GM19239 (cell line): ENCODE measurements around the gene RPEL1.

Experiments used
- DNase-seq: peaks from one replicate; pipeline ENCODE4 v3.0.0; 2011; ENCODE audit warnings: low spot score; ENCODE audit not compliant: insufficient read length
- FAIRE-seq: peaks from 2 replicates; lab custom pipeline; 2011; peaks lifted over from hg19 to GRCh38; lab: Jason Lieb, UNC

Gene RPEL1

DNA sequence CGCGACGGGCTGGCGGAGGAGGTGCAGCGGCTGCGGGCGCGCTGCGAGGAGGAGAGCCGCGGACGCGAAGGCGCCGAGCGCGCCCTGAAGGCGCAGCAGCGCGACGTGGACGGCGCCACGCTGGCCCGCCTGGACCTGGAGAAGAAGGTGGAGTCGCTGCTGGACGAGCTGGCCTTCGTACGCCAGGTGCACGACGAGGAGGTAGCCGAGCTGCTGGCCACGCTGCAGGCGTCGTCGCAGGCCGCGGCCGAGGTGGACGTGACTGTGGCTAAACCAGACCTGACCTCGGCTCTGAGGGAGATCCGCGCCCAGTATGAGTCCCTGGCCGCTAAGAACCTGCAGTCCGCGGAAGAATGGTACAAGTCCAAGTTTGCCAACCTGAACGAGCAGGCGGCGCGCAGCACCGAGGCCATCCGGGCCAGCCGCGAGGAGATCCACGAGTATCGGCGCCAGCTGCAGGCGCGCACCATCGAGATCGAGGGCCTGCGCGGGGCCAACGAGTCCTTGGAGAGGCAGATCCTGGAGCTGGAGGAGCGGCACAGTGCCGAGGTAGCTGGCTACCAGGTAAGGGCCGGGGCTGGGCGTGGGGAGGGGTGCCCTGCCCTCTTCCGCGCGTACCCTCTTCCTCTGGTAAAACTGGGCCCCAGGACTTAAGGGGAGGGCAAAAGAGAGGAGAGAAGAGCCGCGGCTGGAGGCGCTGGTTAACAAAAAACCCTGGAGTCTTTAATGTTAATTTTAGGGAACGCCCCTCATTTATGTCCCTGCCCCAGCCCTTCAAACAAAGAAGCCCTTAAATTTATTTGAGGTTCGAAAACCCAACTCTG, 32.2 kb downstream of the RPEL1 start:
- FAIRE-seq (no peak), DNase-seq (no peak)

DNA sequence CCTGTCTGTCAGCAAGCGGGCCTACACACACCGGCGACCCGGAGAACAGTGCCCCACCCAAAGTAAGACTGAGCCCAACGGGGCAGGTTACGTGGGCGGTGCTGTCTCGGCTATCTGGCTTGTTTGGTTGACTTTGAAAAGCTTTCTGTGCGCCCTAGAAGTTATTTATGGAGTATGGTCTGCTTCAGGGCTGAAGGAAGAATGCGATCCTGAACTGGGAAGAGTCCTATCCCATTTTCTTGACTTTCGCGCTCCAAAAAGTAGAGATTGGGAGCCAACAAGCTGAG, 32.8 kb downstream of the RPEL1 start:
- no peak for FAIRE-seq
- no peak for DNase-seq

DNA sequence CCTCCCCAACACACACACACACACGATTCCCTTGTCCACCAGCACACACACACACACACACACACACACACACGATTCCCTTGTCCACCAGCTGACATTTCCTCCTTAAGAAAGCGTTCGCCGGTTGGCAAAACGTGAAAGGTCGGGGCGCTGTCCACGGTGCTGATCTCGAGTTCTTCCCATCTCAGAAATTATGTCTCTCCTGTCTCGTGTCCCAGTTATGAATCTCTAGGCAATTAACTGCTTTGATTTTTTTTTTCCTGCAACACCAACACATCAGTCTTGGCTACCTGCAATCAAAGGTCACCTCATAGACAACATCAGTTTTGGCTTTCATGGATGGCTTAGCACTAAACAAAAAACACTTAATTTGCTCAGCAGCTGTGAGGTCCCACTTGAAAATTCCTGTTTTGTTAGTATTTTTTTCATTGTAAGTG, 33.2 kb downstream of the RPEL1 start:
- DNase-seq, result no peak

DNA sequence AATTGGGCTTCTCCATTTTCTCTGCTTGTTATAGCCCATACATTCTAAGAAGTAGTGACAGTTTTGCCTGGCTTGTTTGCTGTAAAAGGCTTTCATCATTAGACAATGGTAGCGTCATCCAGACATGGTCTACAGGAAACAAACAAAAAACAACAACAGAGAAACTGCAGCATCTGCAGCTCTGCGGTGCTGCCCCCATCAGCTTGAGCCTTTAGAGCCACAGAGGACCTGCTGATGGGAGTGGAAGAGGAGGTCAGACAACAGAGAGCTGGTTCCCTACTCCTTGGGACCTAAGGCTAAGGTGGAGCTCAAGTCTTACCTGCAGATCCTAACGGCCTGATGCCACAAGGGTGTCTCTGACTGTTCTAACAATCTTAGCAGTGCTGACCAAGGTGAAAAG, 34.3 kb downstream of the RPEL1 start:
- FAIRE-seq, result no peak
- no peak for DNase-seq

More for the DNA sequence above, 33.2 kb downstream of the RPEL1 start:
- FAIRE-seq, result no peak

DNA sequence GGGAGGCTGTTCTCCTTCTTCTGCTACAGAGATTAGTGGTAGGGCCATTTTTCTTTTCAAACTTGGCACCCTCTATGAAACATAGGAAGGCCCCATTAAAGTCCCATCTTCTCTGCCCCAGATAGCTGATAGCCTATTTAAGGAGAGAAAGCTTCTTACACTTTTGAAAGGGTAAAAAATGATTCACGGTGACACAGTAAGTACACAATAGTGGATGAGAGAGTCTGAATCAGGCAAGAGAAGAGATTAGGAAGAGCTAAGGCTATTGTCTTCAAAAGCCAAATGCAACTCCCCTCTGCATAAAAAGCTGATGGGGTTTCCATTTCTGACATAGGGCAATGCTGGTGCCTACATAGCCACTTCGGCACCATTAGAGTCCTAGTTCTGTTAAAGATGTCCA, 34.8 kb downstream of the RPEL1 start:
- FAIRE-seq (no peak), DNase-seq (no peak)

GRCh38 chr10:103281753-103282152, 36.1 kb downstream of the RPEL1 start:
- DNase-seq (no peak), FAIRE-seq (no peak)

DNA sequence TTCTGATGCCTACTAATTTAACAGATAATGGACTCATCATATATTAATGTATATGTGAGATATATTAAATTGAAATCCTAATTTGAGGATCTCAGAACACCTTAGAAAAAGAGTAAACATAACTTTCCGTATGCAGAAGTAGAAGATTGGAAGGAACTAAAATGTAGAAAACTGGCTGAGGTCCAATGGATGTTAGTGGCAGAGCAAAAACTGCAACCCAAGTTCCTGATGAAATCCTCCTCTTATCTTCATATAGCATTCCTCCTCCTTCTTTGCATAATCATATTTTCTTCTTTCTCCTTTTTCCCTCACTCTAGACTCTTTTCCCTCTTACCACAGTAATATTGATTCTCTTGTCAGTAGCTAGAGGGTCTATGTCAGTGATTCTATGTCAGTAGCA, 37.3 kb downstream of the RPEL1 start:
- DNase-seq, result no peak
- no peak for FAIRE-seq

DNA sequence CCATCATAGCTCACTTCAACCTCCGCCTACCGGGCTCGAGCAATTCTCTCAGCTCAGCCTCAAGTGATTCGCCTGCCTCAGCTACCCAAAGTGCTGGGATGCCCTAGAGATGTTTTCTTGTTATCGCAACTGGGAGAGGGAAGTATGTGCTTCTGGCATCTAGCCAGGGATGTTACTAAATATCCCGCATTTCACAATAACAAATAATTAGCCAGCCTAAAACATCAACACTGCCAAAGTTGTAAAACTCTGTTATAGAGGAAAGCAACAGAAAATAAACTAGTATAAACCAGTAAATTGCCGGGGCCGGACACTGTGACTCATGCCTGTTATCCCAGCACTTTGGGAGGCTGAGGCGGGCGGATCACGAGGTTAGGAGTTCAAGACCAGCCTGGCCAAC, 38.5 kb downstream of the RPEL1 start:
- FAIRE-seq, result no peak
- DNase-seq, result no peak

- FAIRE-seq (no peak), DNase-seq (no peak)
Measured at GRCh38 chr10:103287992-103288391, 42.3 kb downstream of the RPEL1 start.

DNA sequence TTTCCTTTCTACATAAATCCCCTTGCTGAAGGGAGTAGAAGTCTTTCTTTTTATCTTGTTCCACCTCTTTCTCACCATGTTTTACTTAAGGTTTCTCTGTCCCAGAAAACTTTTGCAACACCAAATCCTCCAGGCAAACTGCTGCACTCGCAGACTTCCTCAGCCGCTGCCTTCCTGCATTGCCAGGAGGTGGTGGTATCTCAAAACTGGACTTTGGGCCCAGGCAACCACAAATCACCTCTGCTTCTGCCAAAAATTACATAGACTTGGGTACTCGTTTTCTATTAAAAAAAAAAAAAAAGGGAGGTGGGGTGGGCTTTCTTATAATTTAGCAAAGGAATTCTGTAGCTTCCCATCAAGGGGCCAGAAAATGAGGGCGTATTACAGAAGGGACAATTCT, 45.9 kb downstream of the RPEL1 start:
- no peak for DNase-seq
- FAIRE-seq, result no peak

- no peak for FAIRE-seq
- no peak for DNase-seq
Measured at GRCh38 chr10:103295374-103296015, 49.8 kb downstream of the RPEL1 start.
